HG02943 (cell line): Measurements from ENCODE around the gene APBA2.

Source experiments
- ATAC-seq: cut with Tn5 transposase; IDR thresholded peaks from one replicate; pipeline ENCODE4 v1.9.1; 2021; ENCODE audit warnings: mild to moderate bottlenecking, low read depth, moderate library complexity; ENCODE audit not compliant: unreplicated experiment

Gene APBA2

DNA sequence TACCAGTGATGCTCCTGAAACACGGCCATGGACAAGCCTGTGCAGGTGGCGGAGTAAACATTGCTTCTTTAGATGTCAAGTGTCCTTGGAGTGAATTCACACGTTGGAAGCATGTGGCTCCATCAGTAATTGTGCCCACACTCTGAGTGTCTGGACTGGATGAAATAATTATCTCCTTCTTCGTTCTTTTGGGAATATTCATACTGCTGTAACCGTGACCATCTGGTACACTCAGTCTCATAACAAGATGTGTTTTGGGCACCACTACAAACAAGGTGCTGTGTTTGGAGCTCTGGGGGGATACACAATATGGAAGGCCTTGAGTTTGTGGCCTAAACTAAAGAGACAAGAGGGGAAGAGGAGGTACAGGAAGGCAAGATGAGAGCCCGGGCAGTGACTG lies 165.6 kb downstream of the APBA2 start:
- no peak for ATAC-seq

DNA sequence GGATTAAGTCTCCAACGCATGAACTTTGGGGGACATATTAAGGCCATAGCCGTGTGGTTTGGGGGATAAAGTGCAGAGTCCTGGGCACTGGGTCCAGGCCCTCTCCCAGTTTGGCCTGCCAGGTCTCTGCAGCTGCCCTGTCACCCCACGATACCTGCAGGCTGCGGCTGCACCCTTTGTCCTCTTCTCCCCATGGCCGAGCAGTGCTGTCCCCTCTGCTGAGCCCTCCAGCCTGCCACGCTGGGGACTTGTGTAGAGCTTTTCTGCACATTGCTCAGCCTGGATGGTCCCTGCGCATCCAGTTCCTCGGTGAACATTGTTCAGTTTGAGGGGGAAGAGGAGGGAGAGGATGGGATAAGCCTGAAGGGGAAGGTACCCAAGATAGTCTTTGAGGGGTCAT lies 167.2 kb downstream of the APBA2 start:
- ATAC-seq, result no peak

DNA sequence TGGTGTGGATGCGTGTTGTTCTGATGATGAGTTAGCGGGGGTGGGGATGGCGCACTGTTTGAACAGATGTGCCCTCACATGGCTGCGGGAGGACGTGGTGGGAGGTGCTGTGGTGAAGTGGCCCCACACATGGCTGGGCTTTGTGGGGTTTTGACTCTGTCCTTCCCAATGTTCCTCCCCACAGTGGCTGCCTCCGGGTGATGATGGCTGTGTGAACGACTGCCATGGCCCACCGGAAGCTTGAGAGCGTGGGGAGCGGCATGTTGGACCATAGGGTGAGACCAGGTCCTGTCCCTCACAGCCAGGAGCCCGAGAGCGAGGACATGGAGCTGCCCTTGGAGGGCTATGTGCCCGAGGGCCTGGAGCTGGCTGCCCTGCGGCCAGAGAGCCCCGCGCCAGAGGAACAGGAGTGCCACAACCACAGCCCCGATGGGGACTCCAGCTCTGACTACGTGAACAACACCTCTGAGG lies 167.9 kb downstream of the APBA2 start:
- no peak for ATAC-seq

DNA sequence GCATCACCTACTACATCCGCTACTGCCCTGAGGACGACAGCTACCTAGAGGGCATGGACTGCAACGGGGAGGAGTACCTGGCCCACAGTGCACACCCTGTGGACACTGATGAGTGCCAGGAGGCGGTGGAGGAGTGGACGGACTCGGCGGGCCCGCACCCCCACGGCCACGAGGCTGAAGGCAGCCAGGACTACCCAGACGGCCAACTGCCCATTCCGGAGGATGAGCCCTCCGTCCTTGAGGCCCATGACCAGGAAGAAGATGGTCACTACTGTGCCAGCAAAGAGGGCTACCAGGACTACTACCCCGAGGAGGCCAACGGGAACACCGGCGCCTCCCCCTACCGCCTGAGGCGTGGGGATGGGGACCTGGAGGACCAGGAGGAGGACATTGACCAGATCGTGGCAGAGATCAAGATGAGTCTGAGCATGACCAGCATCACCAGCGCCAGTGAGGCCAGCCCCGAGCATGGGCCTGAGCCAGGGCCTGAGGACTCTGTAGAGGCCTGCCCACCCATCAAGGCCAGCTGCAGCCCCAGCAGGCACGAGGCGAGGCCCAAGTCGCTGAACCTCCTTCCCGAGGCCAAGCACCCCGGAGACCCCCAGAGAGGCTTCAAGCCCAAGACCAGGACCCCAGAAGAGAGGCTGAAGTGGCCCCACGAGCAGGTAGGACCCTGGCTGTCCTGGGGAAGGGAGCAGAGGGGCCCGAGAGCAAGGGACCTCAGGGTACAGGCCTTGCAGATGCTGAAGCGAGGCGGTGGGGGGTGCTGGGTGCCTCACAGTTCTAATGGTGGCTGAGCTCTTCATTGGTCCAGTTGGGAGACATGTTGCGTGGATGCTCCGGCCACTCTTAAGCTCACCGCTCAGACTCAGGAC lies 168.6 kb downstream of the APBA2 start:
- no peak for ATAC-seq

DNA sequence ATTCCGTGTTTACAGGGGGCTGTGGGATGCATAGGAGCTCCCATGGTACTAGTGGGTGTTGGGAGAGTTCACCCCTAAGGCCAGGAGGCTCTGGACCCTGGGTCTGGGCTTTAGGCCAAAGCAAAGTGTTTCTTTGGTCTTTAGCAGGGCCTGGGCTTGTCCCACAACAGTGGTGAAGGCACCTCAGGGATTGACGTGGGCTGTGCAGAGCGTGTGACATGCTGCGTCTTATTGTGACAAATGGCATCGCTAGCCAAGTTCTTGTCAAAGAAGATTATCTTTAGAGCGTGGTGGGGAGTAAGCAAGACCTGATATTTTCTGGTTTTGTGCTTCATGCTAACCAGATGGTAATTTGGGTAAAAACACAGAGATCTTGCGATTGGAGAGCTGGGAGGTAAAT lies 170.1 kb downstream of the APBA2 start:
- no peak for ATAC-seq

DNA sequence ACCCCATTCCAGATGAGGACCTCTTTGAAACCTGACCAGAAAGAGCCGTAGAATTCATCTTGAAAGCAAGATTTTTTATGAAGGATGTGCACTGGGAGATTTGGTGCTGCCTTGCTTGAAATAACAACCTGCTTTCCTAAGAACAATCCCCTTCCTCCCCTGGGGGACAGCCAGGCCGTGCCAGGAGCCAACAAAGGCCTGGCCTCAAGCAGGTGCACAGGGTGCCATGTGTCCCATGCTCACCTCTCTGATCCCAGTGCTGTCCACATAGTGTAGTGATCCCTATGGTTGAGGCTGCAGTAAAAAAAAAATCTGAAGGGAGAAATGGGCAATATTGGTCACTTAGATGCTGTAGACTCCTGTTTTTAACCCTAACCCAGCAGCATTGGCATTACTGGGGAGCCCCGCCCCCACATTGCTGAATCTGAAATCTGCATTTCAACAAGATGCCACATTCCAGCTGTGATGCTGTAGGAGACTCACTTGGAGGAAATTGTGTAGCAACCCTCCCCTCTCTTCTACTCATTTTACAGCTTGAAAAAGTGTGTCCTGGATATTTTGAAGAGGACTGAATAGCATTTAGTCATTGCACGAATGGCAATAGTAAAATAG lies 171.2 kb downstream of the APBA2 start:
- ATAC-seq, result no peak

DNA sequence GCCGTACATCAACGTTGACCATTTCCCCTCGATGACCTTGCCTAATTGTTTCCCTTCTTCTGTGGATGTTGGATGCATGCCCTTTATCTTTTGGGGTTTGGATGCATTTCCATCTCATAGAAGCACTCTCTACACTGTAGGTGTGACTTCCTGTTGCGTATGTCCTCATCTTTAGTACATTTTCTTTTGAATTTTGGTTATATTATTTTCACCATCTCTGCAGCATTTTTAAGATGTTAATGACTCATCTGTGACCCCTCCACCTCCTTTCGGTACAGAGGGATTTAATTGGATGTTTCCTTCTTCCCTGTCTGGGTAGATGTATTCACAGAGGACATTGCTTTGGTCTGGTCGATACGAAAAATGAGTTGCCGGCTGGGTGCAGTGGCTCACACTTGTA lies 172.1 kb downstream of the APBA2 start:
- no peak for ATAC-seq

DNA sequence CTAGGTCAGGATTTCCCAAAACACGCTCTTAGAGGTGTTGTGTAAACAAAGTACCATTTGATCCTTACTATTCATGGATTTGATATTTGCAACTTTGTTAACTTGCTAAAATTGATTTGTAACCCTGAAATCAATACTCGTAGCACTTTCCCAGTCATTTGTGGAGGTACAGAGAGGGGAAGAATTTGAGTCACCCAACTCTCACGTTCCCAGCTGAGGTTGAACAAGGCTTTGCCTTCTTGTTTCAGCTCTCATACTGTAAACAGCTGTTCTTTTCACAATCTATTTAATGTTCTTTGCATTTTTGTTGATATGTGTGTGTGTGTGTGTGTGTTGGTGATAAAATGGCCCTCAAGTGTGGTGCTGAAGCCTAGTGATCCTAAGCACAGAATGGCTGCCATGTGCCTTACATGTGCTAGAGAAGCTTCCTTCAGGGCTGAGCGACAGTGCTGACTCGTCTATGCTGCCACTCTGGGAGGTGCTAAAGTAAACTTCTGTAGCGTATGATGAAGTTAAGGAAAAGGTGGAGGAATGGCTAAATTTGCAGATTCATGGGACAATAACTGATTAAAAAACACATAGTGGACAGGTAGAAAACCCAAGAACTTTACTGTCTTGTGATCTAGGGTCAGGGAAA lies 173.2 kb downstream of the APBA2 start:
- ATAC-seq, result no peak

DNA sequence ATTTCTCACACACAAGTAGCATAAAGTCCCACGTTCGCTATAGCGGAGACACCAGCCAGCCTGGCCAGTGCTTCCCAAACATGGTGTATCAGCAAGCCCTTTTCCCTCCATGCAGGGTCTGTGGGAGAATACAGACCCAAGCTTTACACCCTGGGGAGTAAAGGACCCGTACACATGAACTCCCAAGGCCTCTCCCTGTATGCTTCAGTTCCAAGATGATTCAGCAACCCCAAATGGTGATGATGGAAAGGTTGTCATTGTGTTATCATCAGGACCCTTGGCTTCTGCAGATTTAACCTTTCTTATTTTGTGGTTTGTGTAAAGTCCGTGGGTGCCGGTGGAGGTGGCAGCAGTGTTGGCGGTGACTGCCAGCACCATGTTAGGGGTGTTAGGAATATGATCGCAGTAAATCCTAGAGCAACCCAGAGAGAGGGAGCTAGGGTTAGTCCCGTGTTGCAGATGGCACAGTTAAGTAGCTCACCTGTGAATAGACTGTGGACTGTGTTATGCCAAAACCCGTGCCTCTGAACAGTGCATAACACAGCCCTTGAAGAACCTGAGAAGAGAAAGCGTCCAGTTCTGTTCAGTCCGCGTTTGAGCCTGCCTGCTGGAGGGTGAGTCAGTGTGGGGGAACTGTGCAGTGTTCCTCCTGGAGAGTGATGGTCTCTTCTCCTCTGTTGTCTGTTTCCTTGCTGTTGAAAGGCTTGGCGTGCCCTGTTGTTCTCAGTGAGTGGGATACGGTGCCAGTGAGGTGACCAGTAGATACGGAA lies 174.3 kb downstream of the APBA2 start:
- ATAC-seq, result no peak

DNA sequence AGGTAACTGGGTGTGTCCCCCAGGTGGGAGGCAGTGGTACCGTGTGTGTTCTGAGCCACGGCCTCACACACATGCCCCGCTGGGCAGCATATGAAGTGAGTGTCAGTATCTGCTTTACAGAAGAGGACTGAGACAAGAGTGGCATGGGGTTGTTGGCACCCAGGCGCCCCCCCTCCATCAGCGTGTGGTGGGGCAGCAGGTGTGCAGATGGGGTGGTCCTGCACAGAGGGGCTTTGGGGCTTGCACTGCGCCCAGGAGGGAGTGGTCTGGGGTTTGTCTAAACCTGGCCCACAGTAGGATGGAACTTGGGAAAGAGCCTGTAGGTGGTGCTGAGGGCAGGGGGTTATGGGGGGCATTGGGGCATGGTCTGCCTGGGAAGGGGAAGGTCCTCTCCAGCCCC lies 176.0 kb downstream of the APBA2 start:
- no peak for ATAC-seq

DNA sequence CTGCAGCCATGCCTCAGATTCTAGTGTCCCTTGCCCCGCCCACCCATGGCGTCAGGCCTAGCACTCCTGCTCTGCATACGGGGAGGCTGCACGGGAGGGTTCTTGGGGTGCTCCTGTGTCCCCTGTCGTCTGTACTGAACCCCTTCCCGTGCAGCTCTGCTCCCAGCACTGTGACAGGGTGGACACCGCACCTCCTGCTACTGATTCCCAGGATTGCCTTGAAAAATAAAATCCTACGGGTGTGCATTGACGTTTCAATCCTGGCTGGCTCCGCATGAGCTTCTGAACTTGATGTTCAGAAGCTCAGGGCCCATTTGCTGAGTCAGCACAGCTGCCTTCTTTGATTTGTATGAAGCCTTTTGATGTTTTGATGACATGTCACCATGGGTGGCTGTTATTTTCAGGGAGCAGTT lies 176.4 kb downstream of the APBA2 start:
- no peak for ATAC-seq

DNA sequence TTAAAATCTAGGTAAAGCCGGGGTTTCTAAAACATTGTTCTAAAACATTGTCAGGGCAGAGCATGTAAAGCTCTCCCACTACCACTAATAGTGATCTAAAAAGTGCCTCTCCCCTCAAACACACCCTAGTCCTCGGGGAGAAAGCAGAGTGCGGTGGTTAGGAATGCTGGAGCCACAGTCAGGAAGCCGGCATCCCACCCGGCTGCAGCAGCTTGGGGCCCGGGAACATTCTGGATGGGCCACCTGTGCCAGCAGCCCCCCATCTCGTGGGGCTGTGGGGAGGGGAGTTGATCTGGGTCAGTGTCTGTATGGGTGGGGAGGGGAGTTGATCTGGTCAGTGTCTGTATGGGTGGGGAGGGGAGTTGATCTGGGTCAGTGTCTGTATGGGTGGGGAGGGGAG lies 176.9 kb downstream of the APBA2 start:
- no peak for ATAC-seq

DNA sequence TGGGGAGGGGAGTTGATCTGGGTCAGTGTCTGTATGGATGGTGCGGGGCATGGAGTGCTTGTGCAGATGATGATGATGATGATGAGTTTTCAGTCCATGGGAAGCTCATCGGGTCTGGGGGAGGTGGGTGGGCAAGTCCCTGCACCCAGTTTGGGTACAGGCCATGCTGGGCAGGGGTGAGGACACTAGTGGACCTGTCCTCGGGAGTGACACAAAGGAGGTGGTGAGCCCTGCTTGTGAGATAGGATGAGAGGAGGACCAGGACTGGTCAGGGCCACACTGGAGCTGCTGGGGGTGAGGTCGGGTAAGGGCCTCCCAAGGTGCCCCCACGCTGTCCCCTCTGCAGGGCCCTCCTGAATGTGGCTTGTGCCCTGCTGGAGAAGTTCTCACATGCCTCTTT lies 177.9 kb downstream of the APBA2 start:
- no peak for ATAC-seq

DNA sequence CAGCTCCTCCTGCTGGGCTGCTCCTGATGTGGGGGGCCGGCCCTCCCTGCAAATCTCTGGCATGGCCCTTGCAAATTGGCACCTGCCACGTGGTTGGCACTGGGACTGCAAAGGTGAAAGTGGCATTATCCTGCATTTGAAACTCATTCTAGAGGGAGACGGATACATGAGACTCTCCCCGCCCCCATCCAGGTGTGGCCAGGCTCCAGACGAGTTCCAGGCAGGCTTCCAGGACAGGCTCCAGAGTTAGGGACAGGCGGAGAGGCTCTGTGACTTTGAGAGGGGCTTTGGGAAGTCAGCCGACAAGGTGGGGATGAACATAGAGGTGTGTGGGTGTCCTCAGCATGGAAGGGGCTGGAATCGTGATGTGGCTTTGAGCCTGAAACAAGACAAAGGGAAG lies 178.5 kb downstream of the APBA2 start:
- no peak for ATAC-seq

DNA sequence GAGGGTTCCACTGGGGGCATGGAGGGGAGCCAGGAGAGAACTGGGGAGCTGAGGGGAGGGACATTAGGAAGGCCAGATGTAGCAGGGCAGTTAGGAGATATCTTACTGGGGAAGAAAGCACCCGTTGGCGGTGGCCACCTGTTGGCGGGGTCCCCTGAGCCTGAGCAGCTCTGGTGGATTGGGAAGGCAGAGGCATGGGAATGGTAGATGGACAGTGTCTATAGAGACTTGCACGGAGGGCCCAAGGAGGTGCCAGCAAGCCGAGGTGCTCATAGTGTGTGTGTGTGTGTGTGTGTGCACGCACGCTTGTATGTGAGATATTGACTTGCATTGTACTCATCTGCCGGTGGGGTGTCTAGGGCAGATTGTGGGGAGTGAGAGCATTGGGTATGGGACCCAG lies 179.0 kb downstream of the APBA2 start:
- no peak for ATAC-seq

DNA sequence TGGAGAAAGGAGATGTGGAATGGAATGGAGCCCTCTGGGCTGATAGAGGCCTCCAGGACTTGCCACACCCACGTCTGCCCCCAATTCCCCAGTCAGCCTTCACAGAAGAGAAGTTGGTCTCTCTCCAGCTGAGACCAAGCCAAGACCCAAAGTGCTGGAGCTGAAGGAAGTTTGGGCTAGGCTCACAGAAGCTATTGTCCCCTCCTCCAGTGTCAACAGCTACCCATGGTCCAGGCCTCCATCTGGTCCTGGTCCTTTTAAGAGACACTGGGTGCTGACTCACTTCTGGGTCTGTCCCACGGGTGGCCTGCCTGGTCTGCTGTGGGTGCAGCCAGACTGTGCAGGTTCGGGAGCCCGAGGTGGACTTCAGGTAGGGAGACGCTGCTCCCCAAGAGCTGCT lies 179.8 kb downstream of the APBA2 start:
- ATAC-seq, result no peak

DNA sequence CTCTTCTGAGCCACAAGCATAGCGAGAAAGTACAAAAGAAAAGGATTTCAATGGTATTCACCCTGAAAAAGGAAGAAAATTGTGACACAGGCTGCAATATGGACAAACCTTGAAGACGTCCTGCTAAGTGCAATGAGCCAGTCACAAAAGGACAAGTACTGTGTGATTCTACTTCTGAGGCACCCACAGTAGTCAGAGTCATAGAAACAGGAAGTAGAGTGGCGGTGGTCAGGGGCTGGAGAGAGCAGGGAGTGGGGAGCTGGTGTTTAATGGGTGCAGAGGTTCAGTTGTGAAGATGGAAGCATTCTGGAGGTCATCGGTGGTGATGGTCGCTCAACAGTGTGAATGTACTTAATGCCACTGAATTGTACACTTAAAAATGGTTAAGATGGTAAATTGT lies 180.5 kb downstream of the APBA2 start:
- no peak for ATAC-seq

DNA sequence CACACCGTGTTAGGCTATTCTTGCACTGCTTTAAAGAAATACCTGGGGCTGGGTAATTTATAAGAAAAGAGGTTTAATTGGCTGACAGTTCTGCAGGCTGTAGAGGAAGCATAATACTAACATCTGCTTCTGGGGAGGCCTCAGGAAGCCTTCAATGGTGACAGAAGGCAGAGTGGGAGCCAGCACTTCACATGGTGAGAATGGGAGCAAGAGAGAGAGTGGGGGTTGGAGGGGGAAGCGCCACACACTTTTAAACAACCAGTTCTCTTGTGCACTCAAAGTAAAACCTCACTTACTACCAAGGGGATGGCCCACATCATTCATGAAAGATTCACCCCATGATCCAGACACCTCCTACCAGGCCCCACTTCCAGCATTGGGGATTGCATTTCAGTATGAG lies 181.1 kb downstream of the APBA2 start:
- no peak for ATAC-seq

DNA sequence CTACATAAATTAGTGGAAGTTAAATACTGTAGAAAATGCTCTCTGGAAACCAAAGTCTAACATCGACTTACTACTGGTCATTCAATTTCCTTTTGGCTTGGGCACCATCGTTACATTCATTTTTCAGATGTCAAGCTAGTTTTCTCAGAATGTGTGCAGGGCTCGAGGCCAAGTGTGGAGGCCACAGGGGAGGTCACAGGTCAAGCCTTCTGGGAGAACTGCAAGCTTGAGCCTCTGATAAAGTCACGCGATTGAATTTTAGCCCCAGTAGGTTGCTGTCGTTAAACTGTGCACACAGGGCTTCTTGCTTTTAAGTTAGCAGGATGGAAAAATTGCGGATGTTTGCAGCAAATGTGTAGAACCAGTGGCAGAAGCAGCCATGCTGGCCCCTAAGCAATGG lies 182.2 kb downstream of the APBA2 start:
- no peak for ATAC-seq

DNA sequence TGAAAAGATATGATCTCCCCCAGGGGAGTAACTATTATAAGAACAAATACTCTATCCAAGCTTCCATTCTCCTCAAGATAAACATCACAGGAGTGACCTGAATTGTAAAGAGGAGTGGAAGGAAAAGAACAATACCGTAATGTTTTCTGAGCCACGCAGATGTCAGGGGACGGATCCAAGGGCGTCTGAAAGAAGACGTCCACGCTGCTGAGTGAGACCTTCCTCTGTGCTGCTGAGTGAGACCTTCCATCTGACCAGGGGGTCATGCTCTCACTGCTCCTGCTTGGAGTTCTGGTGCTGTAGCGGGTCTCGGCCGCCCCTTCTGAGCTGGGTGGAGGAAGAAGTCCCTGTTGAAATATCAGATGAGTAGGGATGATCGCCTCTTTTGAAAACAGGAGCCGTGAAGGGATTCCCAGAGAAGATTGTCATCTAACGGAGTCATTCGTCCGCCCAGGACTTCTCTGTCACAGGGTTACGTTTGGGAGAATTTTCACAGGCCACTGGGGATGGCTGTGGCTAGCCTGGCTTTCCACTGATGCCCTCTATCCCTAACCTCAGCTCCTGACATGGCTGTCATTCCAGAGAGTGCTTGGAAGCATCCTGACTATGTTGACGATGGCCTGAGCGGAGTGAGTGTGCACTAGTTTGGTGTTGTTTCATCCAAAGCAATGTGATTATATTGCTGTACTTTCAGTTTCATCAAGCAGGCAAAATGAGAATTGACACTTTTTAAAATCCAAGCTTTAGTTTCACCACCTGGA lies 184.9 kb downstream of the APBA2 start:
- no peak for ATAC-seq
